Heart left ventricle (tissue), 13 donors: ENCODE measurements around the gene HERC4.

ENCODE experiments used
- CTCF ChIP-seq, 12 donors: fragments of 200-600 bp; sonication (generic) in 4 of 12; IDR thresholded peaks; one replicate each; pipeline versions ENCODE4 v1.5.0 to v1.8.0; 2018 to 2022; ENCODE audit warnings: antibody characterized with exemption in 12 of 12, mild to moderate bottlenecking in 5 of 12
- POLR2A ChIP-seq, 2 donors: fragments of 450-650 bp; IDR thresholded peaks; one replicate each; pipeline ENCODE4 v1.6.1; 2017; ENCODE audit warnings: antibody characterized with exemption in 2 of 2, mild to moderate bottlenecking in 2 of 2, moderate library complexity in 2 of 2
- donor health status: ischemic (EF 13 %, LVEDD 7.1; RV severe dilation, severe dysfunction).
- donor health status: DM: no; HTN: yes; CAD: no.
- donor health status: DM: no; HTN: no; CAD: no.
- donor health status: ischemic (EF 25% LVEDD 6.9; RV normal size, moderate dysfunction).
- donor health status: ischemic (EF 25% LVEDD 5.7; RV mildly dilated, moderate dysfunction).
- donor health status: ischemic (EF 35%, LVEDD 5.7; RV mildly dilated, moderate dysfunction).
- donor health status: nonischemic (EF 11% LVEDD 7.7; RV severe dilation, severe dysfunction).
- donor health status: DM: yes; HTN: yes; CAD: no.
- donor health status: PGD.
- donor health status: ischemic (EF 29% LVEDD 5.4; RV normal size, mild dysfunction).
- donor health status: nonischemic (EF 23%, LVEDD 6.1; RV moderate dilation, normal function).

- TF ChIP-seq CTCF (IDR thresholded peaks at IDR 0.05) (no peak), POLR2A (IDR thresholded peaks at IDR 0.05) (no peak)
Measured at GRCh38 chr10:67990093-67990492, 85.0 kb downstream of the HERC4 start.
